ENCODE results near the gene AFDN. TPM values are rescaled to one million over a fixed set of nuclear protein-coding genes. Genes with fewer than 3 reads are reported as not detected.

AFDN gene
- total and polyA plus RNA-seq, 2 of the 8 experiments (the other 6 are each of a cell fraction or from before 2014, with no cell fraction given), result 53.4 to 192 TPM

DNA sequence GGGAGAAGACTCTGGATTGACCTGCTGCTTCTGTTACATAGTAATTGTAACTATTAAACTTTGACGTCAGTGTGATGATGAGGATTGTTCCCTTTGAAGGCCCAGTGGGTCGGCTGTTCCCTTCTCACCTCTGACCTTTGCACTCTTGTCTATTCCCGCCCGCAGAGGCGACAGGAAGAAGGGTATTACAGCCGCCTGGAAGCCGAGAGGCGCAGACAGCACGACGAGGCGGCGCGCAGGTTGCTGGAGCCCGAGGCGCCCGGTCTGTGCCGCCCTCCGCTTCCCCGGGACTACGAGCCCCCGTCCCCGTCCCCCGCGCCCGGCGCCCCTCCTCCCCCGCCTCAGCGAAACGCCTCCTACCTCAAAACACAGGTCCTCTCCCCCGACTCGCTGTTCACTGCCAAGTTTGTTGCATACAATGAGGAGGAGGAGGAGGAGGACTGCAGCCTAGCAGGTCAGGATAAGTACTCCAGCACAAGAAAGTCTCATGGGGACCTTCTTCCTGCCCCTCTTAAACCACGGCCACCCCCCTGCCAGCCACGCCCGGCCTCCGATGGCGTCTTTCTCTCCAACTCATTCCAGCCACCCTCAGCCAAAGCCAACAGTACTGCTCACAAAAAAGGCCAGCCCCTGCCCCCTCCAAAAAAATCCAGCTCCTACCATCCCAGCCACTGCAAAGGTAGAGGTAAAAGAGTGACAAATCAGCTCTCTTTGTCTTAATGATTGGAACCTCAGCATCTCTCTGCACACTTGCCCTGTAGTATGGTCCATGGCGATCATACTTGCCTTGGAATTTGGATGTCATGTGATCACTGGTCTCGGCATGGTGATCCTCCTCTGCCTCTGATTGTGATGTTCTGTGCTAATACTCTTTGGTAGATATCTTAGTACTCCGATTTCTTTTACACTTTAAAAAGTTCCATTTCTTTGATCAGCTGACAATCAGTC, 139.2 kb downstream of the AFDN start (continued):
- TF ChIP-seq BRCA1 (IDR thresholded peaks at IDR 0.05; ENCODE audit: low read depth, low read length) (no peak), POLR2A (IDR thresholded peaks at IDR 0.05; ENCODE audit: control extremely low read depth in 1 of 2, low read depth in 2 of 2, low read length in 2 of 2) (no peak), POU5F1 (IDR thresholded peaks at IDR 0.05; ENCODE audit: low read depth, low read length) (no peak)
- TF ChIP-seq, protein P1, sequence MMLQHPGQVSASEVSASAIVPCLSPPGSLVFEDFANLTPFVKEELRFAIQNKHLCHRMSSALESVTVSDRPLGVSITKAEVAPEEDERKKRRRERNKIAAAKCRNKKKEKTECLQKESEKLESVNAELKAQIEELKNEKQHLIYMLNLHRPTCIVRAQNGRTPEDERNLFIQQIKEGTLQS (IDR thresholded peaks at IDR 0.05; ENCODE audit: insufficient read depth, low read depth, low read length), result no peak

All from H1 (cell line).